K562 (cell line): Measurements from ENCODE around the gene HSPB2. TPM values are rescaled to one million over a fixed set of nuclear protein-coding genes. Genes with fewer than 3 reads are reported as not detected.

Experiments
- ATAC-seq: fragments of 200-7000 bp; cut with Tn5 transposase; 3 replicates; pipeline ENCODE4 v1.9.1; 2020; ENCODE audit warnings: moderate library complexity
- BruUV-seq: library from RNA; stranded (reverse); fragments of 400-500 nt; replicated peaks from 2 replicates; lab custom pipeline; 2021; lab: Mats Ljungman, UMichigan
- CTCF ChIA-PET: fragments of 300-600 bp; formaldehyde crosslinking; extraction: SDS; loops from one replicate; lab custom pipeline; 2021; ENCODE audit warnings: low intra/inter-chr PET ratio; lab: Yijun Ruan, JAX
- POLR2A ChIA-PET: fragments of 300-600, 350-650 bp; sonication (Branson Sonifier 250); formaldehyde crosslinking; extraction: SDS; loops from one replicate; lab custom pipeline; 2021; ENCODE audit warnings: antibody characterized with exemption, inconsistent platforms; lab: Yijun Ruan, JAX
- DNase-seq, 4 experiments: peaks; one replicate each; pipeline versions ENCODE4 v3.0.0 to v3.0.0-alpha.2; 2011 to 2018; ENCODE audit warnings: low spot score in 3 of 4, mixed read lengths in 3 of 4; ENCODE audit errors: extremely low read depth in 1 of 4
- FAIRE-seq: peaks from 2 replicates; lab custom pipeline; 2011; peaks lifted over from hg19 to GRCh38; lab: Jason Lieb, UNC
- H2AFZ ChIP-seq: 2 replicates; pipeline ENCODE4 v1.6.0; 2011; ENCODE audit warnings: low read depth, low read length, control low read depth, inconsistent platforms
- H3K27ac ChIP-seq: fragments of 200-600 bp; 3 replicates; pipeline ENCODE4 v1.8.0; 2011; ENCODE audit warnings: low read depth, mild to moderate bottlenecking, control low read depth, inconsistent platforms, low read length, moderate library complexity, mixed read lengths; ENCODE audit errors: extremely low read depth
- H3K27me3 ChIP-seq, 2 experiments: fragments of 300-600 bp in 1 of 2; 2 replicates in 1 of 2; 3 replicates in 1 of 2; pipeline versions ENCODE4 v1.6.0 to v1.8.0; 2011; ENCODE audit warnings: inconsistent platforms in 2 of 2, low read length in 2 of 2, mild to moderate bottlenecking in 1 of 2, mixed read lengths in 1 of 2, moderate library complexity in 1 of 2; ENCODE audit not compliant: control insufficient read depth in 2 of 2, insufficient read depth in 2 of 2
- H3K36me3 ChIP-seq: fragments of 300-600 bp; 3 replicates; pipeline ENCODE4 v1.8.0; 2011; ENCODE audit warnings: mild to moderate bottlenecking, low read length, inconsistent platforms; ENCODE audit not compliant: control insufficient read depth, insufficient read depth
- H3K4me1 ChIP-seq, 2 experiments: fragments of 200-600 bp in 1 of 2; replicated peaks in 1 of 2; 2 replicates in 1 of 2; 3 replicates in 1 of 2; pipeline versions ENCODE4 v1.5.1 to v1.8.0; 2011; ENCODE audit warnings: inconsistent platforms in 2 of 2, low read length in 2 of 2, mild to moderate bottlenecking in 1 of 2, mixed read lengths in 1 of 2, moderate library complexity in 1 of 2; ENCODE audit not compliant: control insufficient read depth in 2 of 2, insufficient read depth in 2 of 2
- H3K4me2 ChIP-seq: 2 replicates; pipeline ENCODE4 v1.6.1; 2011; ENCODE audit warnings: low read length, control low read depth, inconsistent platforms, mixed read lengths; ENCODE audit not compliant: insufficient read depth
- H3K4me3 ChIP-seq: fragments of 200-600 bp; sonication (generic), shearing (Covaris generic); 2 replicates; pipeline ENCODE4 v1.5.1; 2016; ENCODE audit warnings: control low read depth, inconsistent platforms
- H3K79me2 ChIP-seq: fragments of 200-600 bp; 3 replicates; pipeline ENCODE4 v1.8.0; 2011; ENCODE audit warnings: low read length, inconsistent platforms; ENCODE audit not compliant: control insufficient read depth, insufficient read depth
- H3K9ac ChIP-seq, 2 experiments: 2 replicates each; pipeline versions ENCODE4 v1.6.0 to v1.6.1; 2011; ENCODE audit warnings: low read depth in 2 of 2, low read length in 2 of 2, control low read depth in 1 of 2, inconsistent platforms in 1 of 2, mild to moderate bottlenecking in 1 of 2, mixed read lengths in 1 of 2; ENCODE audit not compliant: insufficient read depth in 1 of 2
- H3K9me1 ChIP-seq: one replicate; pipeline ENCODE4 v1.6.0; 2011; ENCODE audit warnings: inconsistent platforms, mild to moderate bottlenecking, low read length, moderate library complexity; ENCODE audit not compliant: control insufficient read depth, insufficient read depth
- H3K9me3 ChIP-seq: replicated peaks from 2 replicates; pipeline ENCODE4 v1.5.1; 2011; ENCODE audit warnings: low read depth, low read length, inconsistent platforms; ENCODE audit not compliant: control insufficient read depth, insufficient read depth
- H4K20me1 ChIP-seq: replicated peaks from 2 replicates; pipeline ENCODE4 v1.6.1; 2011; ENCODE audit warnings: low read length, inconsistent platforms, mixed read lengths; ENCODE audit not compliant: control insufficient read depth, insufficient read depth
- ARID1B ChIP-seq: fragments of 450-650 bp; IDR thresholded peaks from 2 replicates; pipeline ENCODE4 v1.6.1; 2016; ENCODE audit warnings: antibody characterized with exemption, mild to moderate bottlenecking, inconsistent platforms
- HLTF ChIP-seq: fragments of 450-650 bp; IDR thresholded peaks from 2 replicates; pipeline ENCODE4 v1.6.1; 2016
- ID3 ChIP-seq, 2 experiments: fragments of 250-450 bp in 1 of 2; fragments of 450-650 bp in 1 of 2; sonication (Bioruptor Pico) in 1 of 2; IDR thresholded peaks; 2 replicates each; pipeline versions ENCODE4 v1.6.1 to v1.8.0; 2016 to 2021; ENCODE audit warnings: mild to moderate bottlenecking in 2 of 2, moderate library complexity in 2 of 2, missing compliant biosample characterization in 1 of 2, missing genetic modification characterization in 1 of 2
- ZNF165 ChIP-seq: fragments of 250-450 bp; sonication (Bioruptor Pico); IDR thresholded peaks from 2 replicates; pipeline ENCODE4 v1.4.0; 2020; ENCODE audit warnings: borderline replicate concordance
- ZNF282 ChIP-seq: sonication (generic); formaldehyde crosslinking; IDR thresholded peaks from 2 replicates; pipeline ENCODE4 v1.8.1; 2023; ENCODE audit warnings: missing genetic modification reagents
- WGBS: fragments of 100-300 bp; shearing (Covaris generic); methylation state at CpG from one replicate; pipeline ENCODE4 v1.1.6; 2016; ENCODE audit warnings: low coverage, mixed read lengths; ENCODE audit not compliant: insufficient coverage; ENCODE audit errors: missing lambda C conversion rate; 5-methylcytosine and 5-hydroxymethylcytosine counted together
- in situ Hi-C: fragments of 300-500 bp; cut with MboI; formaldehyde crosslinking; loops from 4 replicates; pipeline ENCODE4 v1.15.0; 2018; ENCODE audit warnings: inconsistent platforms, mixed read lengths
- intact Hi-C: fragments of 100-400 bp; cut with micrococcal nuclease; formaldehyde crosslinking; loops from 2 replicates; pipeline ENCODE4 v1.14.2; 2022
- polyA plus RNA-seq, 8 experiments: library from polyadenylated mRNA; depleted of rRNA in 4 of 8; stranded (reverse) in 5 of 8; unstranded in 3 of 8; fragments of >200 nt; fragmentation: Nextera tagmentation in 2 of 8; fragmentation: Illumina TruSeq in 1 of 8; extraction: Ambion mirVana in 2 of 8; extraction: Trizol in 1 of 8; gene quantifications; 2 replicates each; pipeline versions ENCODE4 v1.2.1 to v1.2.3, GENCODE V29; 2011 to 2014; ENCODE audit warnings: inconsistent platforms in 1 of 8, missing spikeins in 1 of 8
- total RNA-seq, 7 experiments: library from RNA; depleted of rRNA in 6 of 7; stranded (reverse); fragments of >200 nt in 6 of 7; fragmentation: Illumina TruSeq in 2 of 7; extraction: Trizol in 2 of 7; gene quantifications; 2 replicates each; pipeline versions ENCODE4 v1.2.1 to v1.2.3, GENCODE V29; 2011 to 2021; ENCODE audit warnings: low replicate concordance in 1 of 7
- TF ChIP-seq, protein P1 (sequence below): sonication (generic); formaldehyde crosslinking; IDR thresholded peaks from 2 replicates; pipeline ENCODE4 v1.8.0; 2022; ENCODE audit warnings: missing genetic modification reagents, mild to moderate bottlenecking, moderate library complexity, borderline replicate concordance
- TF ChIP-seq, protein P2 (sequence below): fragments of 250-450 bp; sonication (Bioruptor Pico); IDR thresholded peaks from 2 replicates; pipeline ENCODE4 v1.5.0; 2021

The HSPB2 gene
- total and polyA plus RNA-seq, 9 of the 15 experiments (the other 6 are each of a cell fraction or from before 2014, with no cell fraction given) = 0.06 to 0.35 (median 0.11) TPM; not detected in 5

- Histone ChIP-seq H3K4me2 (no peak overlapping the region), H2AFZ (no peak overlapping the region), H3K9me3 (no peaks in the 10 kb centered on the region), H3K9ac (no peak overlapping the region), H3K9me1 (peaks cover 3% of the 10 kb centered on the region), H3K4me3 (no peak overlapping the region), H3K4me1 (peaks cover 6 to 29% of the 10 kb centered on the region in 2 experiments; a peak in 4 of 5 replicates), H4K20me1 (no peaks in the 10 kb centered on the region), H3K79me2 (no peaks in the 10 kb centered on the region), H3K36me3 (no peaks in the 10 kb centered on the region), H3K27ac (no peak overlapping the region), H3K27me3 (no peaks in the 10 kb centered on the region)
- DNase-seq = no peak
- no peak for ATAC-seq
- 18% methylated on average over 1 of the region's 1 CpG for WGBS
- no TSS peak for BruUV-seq
- no peak for FAIRE-seq
- in situ Hi-C loops (no loop called here), intact Hi-C loops (no loop called here)
- TF ChIP-seq ID3 (CRISPR knock-in tag; IDR thresholded peaks at IDR 0.05) (no peak), ID3 (tag; IDR thresholded peaks at IDR 0.05) (no peak), HLTF (no peak), ZNF282 (CRISPR knock-in tag) (no peak), ARID1B (no peak), ZNF165 (no peak)
- TF ChIP-seq, protein P1, sequence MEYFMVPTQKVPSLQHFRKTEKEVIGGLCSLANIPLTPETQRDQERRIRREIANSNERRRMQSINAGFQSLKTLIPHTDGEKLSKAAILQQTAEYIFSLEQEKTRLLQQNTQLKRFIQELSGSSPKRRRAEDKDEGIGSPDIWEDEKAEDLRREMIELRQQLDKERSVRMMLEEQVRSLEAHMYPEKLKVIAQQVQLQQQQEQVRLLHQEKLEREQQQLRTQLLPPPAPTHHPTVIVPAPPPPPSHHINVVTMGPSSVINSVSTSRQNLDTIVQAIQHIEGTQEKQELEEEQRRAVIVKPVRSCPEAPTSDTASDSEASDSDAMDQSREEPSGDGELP (CRISPR knock-in tag) = no peak
- TF ChIP-seq, protein P2, sequence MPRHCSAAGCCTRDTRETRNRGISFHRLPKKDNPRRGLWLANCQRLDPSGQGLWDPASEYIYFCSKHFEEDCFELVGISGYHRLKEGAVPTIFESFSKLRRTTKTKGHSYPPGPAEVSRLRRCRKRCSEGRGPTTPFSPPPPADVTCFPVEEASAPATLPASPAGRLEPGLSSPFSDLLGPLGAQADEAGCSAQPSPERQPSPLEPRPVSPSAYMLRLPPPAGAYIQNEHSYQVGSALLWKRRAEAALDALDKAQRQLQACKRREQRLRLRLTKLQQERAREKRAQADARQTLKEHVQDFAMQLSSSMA (CRISPR knock-in tag) = no peak
- ChIA-PET CTCF (no interaction called here), POLR2A (interaction anchor here (1.1 kb wide), 1 partner anchor 9 kb away, joined by 4 read pairs; no protein-coding TSS in a partner anchor)
Observed at GRCh38 chr11:111916768-111917167, 4.2 kb downstream of the HSPB2 start.
